Body of pancreas (tissue), 4 donors: ENCODE data around the gene MEG3. TPM values are rescaled to one million over a fixed set of nuclear protein-coding genes. Genes with fewer than 3 reads are reported as not detected.

Source experiments
- ATAC-seq: fragments of 150-250 bp; one replicate; pipeline ENCODE4 v1.9.1; 2016
- DNase-seq, 4 donors: peaks; one replicate each; pipeline ENCODE4 v3.0.0-alpha.2; 2019
- H3K27ac ChIP-seq, 4 donors: fragments of 200-600 bp; sonication (generic); 1 replicate in 3 of 4; 2 replicates in 1 of 4; pipeline versions ENCODE4 v1.5.1 to v1.6.1; 2016 to 2019; ENCODE audit warnings: mild to moderate bottlenecking in 1 of 4, mixed read lengths in 1 of 4, moderate library complexity in 1 of 4
- H3K27me3 ChIP-seq, 2 donors: fragments of 200-600 bp; sonication (generic); one replicate each; pipeline ENCODE4 v1.6.0; 2016; ENCODE audit warnings: mild to moderate bottlenecking in 1 of 2
- H3K36me3 ChIP-seq, 2 donors: fragments of 200-600 bp; sonication (generic); replicated peaks in 1 of 2; 2 replicates each; pipeline ENCODE4 v1.5.1; 2016; ENCODE audit warnings: low read depth in 2 of 2; ENCODE audit not compliant: insufficient read depth in 1 of 2
- H3K4me1 ChIP-seq: fragments of 200-600 bp; sonication (generic); one replicate; pipeline ENCODE4 v1.6.0; 2016
- H3K4me3 ChIP-seq, 2 donors: fragments of 200-600 bp; sonication (generic); 1 replicate in 1 of 2; 2 replicates in 1 of 2; pipeline ENCODE4 v1.5.1; 2016 to 2019
- H3K9me3 ChIP-seq, 3 donors: fragments of 200-600 bp; sonication (generic); 1 replicate in 2 of 3; 2 replicates in 1 of 3; pipeline ENCODE4 v1.5.1; 2016
- CTCF ChIP-seq, 7 experiments: fragments of 450-650 bp in 4 of 7; fragments of 200-600 bp in 3 of 7; sonication (generic) in 3 of 7; IDR thresholded peaks; one replicate each; pipeline ENCODE4 v1.5.1; 2016 to 2019; ENCODE audit warnings: antibody characterized with exemption in 7 of 7
- POLR2A ChIP-seq, 3 donors: fragments of 450-650 bp; IDR thresholded peaks; one replicate each; pipeline ENCODE4 v1.6.1; 2016; ENCODE audit warnings: antibody characterized with exemption in 3 of 3, mild to moderate bottlenecking in 2 of 3
- WGBS, 2 donors: methylation state at CpG; one replicate each; pipeline ENCODE4 v1.1.5; 2017; 5-methylcytosine and 5-hydroxymethylcytosine counted together
- intact Hi-C: fragments of 100-400 bp; cut with DNase I; formaldehyde crosslinking; loops from one replicate; pipeline ENCODE4 v1.15.1; 2023
- total RNA-seq, 2 donors: library from RNA; depleted of rRNA; stranded (reverse); fragments of >200 nt; gene quantifications; one replicate each; pipeline ENCODE4 v1.1.0, GENCODE V29; 2016

The MEG3 gene
- total RNA-seq, 2 donors from 2014 or later = 150 to 537 TPM

DNA sequence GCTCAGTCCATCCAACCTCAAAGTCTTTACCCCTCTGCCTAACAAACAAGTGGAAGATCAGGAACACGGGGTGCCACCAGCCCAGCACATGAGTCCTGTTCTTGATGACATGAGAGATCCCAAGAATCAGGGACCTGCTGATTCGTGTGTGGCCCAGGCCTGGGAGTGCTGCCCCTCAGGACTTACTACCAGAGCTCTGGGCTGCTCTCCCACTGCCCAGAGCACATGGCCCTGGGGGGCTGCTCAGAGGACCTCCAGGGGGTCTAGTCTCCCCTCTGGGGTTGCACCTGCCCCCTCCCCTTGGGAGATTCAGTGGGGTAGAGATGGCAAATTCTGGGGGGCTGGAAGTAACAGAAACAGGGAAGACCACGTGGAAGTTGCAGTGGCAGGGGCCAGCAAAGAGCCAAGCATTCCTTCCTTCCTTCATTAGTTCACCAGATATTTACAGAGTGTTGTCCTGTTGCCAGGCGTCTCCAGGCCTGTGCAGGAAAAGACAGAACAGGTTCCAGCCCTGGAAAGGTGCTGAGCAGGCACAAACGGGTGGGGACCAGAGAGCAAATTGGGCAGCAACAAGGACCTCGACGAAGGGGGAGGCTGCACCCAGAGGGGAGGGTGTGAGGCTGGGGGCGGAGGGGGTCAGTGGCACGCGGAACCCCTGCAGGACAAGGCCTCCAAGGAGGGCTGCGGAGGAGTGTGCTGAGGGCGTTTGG is 45.1 kb upstream of the MEG3 start:
- H3K36me3 ChIP-seq = no peaks in the 10 kb centered on the region
- H3K4me1 ChIP-seq = no peaks in the 10 kb centered on the region
- no peak overlapping the region for H3K4me3 ChIP-seq
- intact Hi-C loops = no loop called here
- H3K27me3 ChIP-seq = no peaks in the 10 kb centered on the region
- ATAC-seq = no peak
- no peak overlapping the region for H3K27ac ChIP-seq
- H3K9me3 ChIP-seq = no peaks in the 10 kb centered on the region
- 71 to 81% methylated on average over 12 of the region's 12 CpGs for WGBS, 2 donors
- no peak for TF ChIP-seq POLR2A (IDR thresholded peaks at IDR 0.05)
- TF ChIP-seq CTCF (IDR thresholded peaks at IDR 0.05) = no peak
- no peak for DNase-seq

DNA sequence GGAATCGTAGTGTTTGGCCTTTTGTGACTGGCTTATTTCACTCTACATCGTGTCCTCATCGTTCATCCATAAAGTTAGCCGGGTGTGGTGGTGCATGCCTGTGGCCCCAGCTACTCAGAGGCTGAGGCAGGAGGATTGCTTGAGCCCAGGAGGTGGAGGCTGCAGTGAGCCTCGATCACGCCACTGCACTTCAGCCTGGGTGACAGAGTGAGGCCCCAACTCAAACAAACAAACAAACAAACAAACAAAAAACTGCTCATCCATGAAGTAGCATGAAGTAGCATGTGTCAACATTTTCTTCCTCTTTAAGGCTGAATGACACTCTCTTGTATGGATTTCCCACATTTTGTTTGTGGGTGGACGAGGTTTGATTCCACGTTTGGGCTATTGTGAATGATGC is 44.0 kb upstream of the MEG3 start:
- TF ChIP-seq CTCF (IDR thresholded peaks at IDR 0.05) (no peak), POLR2A (IDR thresholded peaks at IDR 0.05) (no peak)
- no peaks in the 10 kb centered on the region for H3K9me3 ChIP-seq
- ATAC-seq = no peak

DNA sequence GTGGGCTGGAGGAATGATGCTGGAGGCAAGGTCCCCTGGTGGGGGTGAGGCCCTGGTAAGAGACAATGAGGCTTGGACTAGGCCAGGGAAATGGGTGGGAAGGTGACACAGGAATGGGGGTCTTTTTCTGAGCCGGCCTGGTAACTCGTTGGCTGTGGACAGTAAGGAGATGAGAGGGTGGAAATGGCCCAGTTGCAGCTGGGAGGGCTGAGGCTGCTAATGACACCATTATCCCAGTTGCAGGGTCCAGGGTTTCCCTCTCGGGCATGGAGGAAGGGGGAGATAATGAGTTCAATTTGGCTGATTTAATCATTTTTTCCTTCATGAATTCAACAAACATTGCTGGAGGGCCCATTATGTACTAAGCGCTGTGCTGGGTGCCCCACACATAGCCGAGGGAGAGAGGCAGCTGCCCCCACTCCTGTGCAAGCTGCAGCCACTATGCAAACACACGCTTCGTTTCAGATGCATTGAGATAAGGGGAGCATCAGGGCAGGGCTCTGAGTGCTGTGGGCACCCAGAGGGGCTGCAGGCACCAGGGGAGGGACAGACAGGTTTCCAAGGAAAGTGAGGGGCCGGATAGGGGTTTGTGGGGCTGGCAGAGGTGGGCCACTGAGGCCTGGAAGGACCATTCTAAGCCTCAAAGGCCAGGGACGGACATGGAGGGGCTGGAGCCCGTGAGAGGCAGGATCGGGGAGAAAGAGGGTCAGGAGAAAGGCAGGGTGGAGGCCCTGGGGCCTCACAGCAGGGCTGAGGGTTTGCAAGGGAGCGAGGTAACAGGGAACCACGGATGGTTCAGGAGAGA is 43.2 kb upstream of the MEG3 start:
- TF ChIP-seq CTCF (IDR thresholded peaks at IDR 0.05) = no peak
- no peak for TF ChIP-seq POLR2A (IDR thresholded peaks at IDR 0.05)

More for the DNA sequence above, 44.0 kb upstream of the MEG3 start:
- no peak for DNase-seq
- Histone ChIP-seq H3K4me1 (no peaks in the 10 kb centered on the region), H3K4me3 (no peak overlapping the region), H3K27me3 (no peaks in the 10 kb centered on the region), H3K36me3 (no peaks in the 10 kb centered on the region), H3K27ac (no peak overlapping the region)
- intact Hi-C loops = no loop called here
- 81 to 83% methylated on average over 8 of the region's 8 CpGs for WGBS, 2 donors

GRCh38 chr14:100783630-100784370 is 42.1 kb upstream of the MEG3 start:
- H3K36me3 ChIP-seq = no peaks in the 10 kb centered on the region
- H3K4me3 ChIP-seq = no peak overlapping the region
- 84 to 90% methylated on average over 24 to 25 of the region's 27 CpGs for WGBS, 2 donors
- H3K9me3 ChIP-seq = no peaks in the 10 kb centered on the region
- DNase-seq (no peak), ATAC-seq (no peak)
- TF ChIP-seq CTCF (IDR thresholded peaks at IDR 0.05) (no peak), POLR2A (IDR thresholded peaks at IDR 0.05) (no peak)
- H3K27ac ChIP-seq = no peak overlapping the region
- intact Hi-C loops = no loop called here
- H3K4me1 ChIP-seq = peaks cover 7% of the 10 kb centered on the region
- H3K27me3 ChIP-seq = no peaks in the 10 kb centered on the region

More for the DNA sequence above, 43.2 kb upstream of the MEG3 start:
- Histone ChIP-seq H3K9me3 (no peaks in the 10 kb centered on the region), H3K36me3 (no peaks in the 10 kb centered on the region), H3K27me3 (no peaks in the 10 kb centered on the region), H3K27ac (no peak overlapping the region), H3K4me3 (no peak overlapping the region), H3K4me1 (no peaks in the 10 kb centered on the region)
- DNase-seq = peak in 2 of 4 donors; percentile 11 to 13
- no peak for ATAC-seq
- WGBS, 2 donors = 71 to 77% methylated on average over 13 of the region's 13 CpGs
- intact Hi-C loops = no loop called here
